Neutrophil (primary cell): ENCODE measurements around the gene SLC6A12.

Experiments
- H3K27ac ChIP-seq: fragments of 200-600 bp; sonication (generic); 2 replicates; pipeline ENCODE4 v1.5.1; 2016; ENCODE audit warnings: mild to moderate bottlenecking, moderate library complexity
- H3K27me3 ChIP-seq: fragments of 200-600 bp; sonication (generic); 2 replicates; pipeline ENCODE4 v1.6.0; 2016; ENCODE audit warnings: mild to moderate bottlenecking
- H3K36me3 ChIP-seq: fragments of 200-600 bp; sonication (generic); 2 replicates; pipeline ENCODE4 v1.5.1; 2017
- H3K4me1 ChIP-seq, 2 experiments: fragments of 200-600 bp in 1 of 2; sonication (generic) in 1 of 2; 1 replicate in 1 of 2; 2 replicates in 1 of 2; pipeline versions ENCODE4 v1.5.1 to v1.6.1; 2013 to 2016; ENCODE audit warnings: low read depth in 1 of 2, low read length in 1 of 2, mild to moderate bottlenecking in 1 of 2, moderate library complexity in 1 of 2; ENCODE audit not compliant: control insufficient read depth in 1 of 2, insufficient read depth in 1 of 2
- H3K4me3 ChIP-seq, 2 experiments: fragments of 200-600 bp in 1 of 2; sonication (generic) in 1 of 2; 1 replicate in 1 of 2; 2 replicates in 1 of 2; pipeline ENCODE4 v1.5.1; 2013 to 2016; ENCODE audit warnings: low read depth in 1 of 2, low read length in 1 of 2, mild to moderate bottlenecking in 1 of 2, moderate library complexity in 1 of 2
- H3K9me3 ChIP-seq: fragments of 200-600 bp; sonication (generic); 2 replicates; pipeline ENCODE4 v1.5.1; 2016
- TF ChIP-seq, protein P1 (sequence below): fragments of 200-600 bp; sonication (generic); IDR thresholded peaks from 2 replicates; pipeline ENCODE4 v1.5.1; 2016; ENCODE audit warnings: antibody characterized with exemption

The SLC6A12 gene

DNA sequence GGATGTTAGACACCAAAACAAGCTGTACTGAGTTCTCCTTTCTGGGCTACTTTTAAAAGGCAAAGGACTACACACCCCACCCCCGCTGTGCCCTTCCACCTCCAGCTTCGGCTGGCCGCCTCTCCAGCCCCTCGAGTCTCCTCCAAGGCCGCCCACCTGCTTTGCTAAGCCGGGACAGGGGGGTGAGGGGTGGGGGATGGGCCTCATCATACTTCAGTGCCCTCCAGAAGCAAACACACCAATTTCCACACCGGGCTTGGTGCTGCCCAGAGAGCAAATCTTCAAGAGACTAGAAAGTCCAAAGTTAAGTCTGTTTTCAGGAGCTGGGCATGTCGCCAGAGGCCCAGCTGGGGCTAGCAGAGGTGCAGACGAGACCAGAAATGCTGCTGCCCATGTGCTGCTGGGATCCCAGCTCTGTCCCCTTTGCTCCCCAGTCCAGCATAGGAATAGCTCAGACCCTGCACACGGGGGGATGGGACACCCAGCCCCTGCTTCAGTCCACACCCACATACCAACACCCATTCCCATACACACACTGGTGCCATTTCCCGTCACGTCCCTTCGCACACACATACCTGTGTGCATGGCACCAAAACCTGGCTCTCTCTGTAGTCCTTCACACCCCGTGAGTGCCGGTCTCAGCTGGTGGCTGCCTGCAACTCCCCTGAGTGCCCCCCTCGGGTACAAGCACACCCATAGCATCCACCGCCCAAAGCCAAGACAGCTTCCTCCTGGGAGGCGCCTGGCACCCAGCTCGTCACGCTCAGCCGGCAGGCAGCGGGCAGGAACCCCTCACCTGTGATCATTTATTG is 1.0 kb downstream of the SLC6A12 start:
- Histone ChIP-seq H3K36me3 (no peaks in the 10 kb centered on the region), H3K27me3 (peaks cover 31% of the 10 kb centered on the region), H3K4me3 (peak overlapping the region; percentile 29 to 43), H3K9me3 (no peaks in the 10 kb centered on the region), H3K27ac (peak overlapping the region; percentile 80), H3K4me1 (peaks cover 9 to 38% of the 10 kb centered on the region in 2 experiments)
- TF ChIP-seq, protein P1, sequence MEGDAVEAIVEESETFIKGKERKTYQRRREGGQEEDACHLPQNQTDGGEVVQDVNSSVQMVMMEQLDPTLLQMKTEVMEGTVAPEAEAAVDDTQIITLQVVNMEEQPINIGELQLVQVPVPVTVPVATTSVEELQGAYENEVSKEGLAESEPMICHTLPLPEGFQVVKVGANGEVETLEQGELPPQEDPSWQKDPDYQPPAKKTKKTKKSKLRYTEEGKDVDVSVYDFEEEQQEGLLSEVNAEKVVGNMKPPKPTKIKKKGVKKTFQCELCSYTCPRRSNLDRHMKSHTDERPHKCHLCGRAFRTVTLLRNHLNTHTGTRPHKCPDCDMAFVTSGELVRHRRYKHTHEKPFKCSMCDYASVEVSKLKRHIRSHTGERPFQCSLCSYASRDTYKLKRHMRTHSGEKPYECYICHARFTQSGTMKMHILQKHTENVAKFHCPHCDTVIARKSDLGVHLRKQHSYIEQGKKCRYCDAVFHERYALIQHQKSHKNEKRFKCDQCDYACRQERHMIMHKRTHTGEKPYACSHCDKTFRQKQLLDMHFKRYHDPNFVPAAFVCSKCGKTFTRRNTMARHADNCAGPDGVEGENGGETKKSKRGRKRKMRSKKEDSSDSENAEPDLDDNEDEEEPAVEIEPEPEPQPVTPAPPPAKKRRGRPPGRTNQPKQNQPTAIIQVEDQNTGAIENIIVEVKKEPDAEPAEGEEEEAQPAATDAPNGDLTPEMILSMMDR, result no peak

DNA sequence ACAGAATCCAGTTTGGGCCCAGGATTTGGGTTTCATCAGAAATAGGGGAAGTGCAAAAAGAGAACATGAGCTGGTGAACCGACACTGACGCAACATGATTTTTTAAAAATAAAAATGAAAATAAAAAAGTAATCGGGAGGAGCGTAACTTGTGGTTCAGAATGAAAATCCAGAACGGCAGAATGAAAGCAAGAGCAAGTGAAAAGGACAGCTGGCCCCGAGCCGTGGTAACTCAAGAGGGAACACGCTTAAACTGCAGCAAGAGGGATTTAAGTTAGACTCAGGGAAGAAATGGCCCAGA is 1.6 kb downstream of the SLC6A12 start:
- no peaks in the 10 kb centered on the region for H3K36me3 ChIP-seq
- H3K4me3 ChIP-seq, result peak overlapping the region; percentile 29 to 43
- H3K4me1 ChIP-seq, result peaks cover 9 to 38% of the 10 kb centered on the region in 2 experiments
- no peaks in the 10 kb centered on the region for H3K9me3 ChIP-seq
- TF ChIP-seq, protein P1, result no peak
- H3K27ac ChIP-seq, result peak overlapping the region; percentile 80
- peaks cover 31% of the 10 kb centered on the region for H3K27me3 ChIP-seq

DNA sequence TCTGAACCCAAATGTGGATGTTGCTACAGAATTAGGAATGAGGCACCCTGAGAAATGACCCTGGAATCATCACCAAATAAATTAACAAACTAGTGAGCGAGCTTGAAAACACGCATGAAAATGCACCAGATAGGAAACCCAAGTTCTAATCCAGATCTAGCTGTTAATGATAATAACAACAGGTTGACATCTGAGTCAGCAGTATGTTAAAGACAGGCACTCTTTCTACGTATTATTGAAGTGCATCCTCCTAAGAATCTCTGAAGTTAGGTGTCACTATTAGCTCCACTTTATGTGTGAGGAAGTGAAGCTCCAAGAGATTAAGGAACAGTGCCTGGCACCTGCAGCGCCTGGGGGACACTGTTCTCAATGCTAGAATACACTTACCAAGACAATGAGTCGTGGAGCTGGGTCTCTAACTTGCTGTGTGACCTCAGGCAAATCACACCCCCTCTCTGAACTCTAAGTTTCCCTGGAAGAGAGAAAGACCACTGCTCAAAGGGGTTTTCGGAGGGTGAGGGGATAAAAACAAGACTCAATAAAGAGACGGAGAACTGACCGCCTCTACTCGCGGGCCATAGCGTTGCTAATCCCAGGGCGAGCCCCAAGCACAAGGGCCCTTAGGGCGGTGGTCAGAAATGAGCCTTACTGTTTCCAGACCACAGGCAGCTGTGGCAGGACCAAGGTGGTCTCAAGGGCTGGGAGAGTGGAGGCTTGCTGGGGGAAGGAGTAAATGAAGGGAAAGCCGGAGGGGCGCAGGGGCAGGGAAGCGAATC is 2.1 kb downstream of the SLC6A12 start:
- peak overlapping the region; percentile 80 for H3K27ac ChIP-seq
- peak overlapping the region in 1 of 2 experiments; percentile 43 for H3K4me3 ChIP-seq
- no peaks in the 10 kb centered on the region for H3K9me3 ChIP-seq
- no peaks in the 10 kb centered on the region for H3K36me3 ChIP-seq
- peaks cover 9 to 38% of the 10 kb centered on the region in 2 experiments for H3K4me1 ChIP-seq
- H3K27me3 ChIP-seq, result peaks cover 34% of the 10 kb centered on the region
- TF ChIP-seq, protein P1, result no peak

DNA sequence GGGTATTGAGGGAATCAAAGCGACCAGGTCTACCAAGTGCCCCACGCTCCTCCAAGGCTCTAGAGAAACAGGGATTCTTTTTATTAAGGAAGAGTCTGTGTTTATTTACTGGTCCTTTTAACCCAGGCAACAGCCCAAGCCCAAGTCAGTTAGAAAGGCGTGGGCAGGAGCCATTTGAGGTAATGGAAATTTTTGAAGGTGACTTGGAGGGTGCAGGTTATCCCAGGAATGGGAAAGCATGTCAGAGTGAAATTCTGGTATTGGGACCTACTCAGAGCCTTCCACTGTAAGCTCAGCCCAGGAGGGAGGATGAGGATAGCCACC is 2.9 kb downstream of the SLC6A12 start:
- Histone ChIP-seq H3K4me1 (peaks cover 9 to 38% of the 10 kb centered on the region in 2 experiments), H3K36me3 (no peaks in the 10 kb centered on the region), H3K4me3 (no peak overlapping the region), H3K27me3 (peaks cover 42% of the 10 kb centered on the region), H3K27ac (no peak overlapping the region), H3K9me3 (no peaks in the 10 kb centered on the region)
- TF ChIP-seq, protein P1, result no peak

DNA sequence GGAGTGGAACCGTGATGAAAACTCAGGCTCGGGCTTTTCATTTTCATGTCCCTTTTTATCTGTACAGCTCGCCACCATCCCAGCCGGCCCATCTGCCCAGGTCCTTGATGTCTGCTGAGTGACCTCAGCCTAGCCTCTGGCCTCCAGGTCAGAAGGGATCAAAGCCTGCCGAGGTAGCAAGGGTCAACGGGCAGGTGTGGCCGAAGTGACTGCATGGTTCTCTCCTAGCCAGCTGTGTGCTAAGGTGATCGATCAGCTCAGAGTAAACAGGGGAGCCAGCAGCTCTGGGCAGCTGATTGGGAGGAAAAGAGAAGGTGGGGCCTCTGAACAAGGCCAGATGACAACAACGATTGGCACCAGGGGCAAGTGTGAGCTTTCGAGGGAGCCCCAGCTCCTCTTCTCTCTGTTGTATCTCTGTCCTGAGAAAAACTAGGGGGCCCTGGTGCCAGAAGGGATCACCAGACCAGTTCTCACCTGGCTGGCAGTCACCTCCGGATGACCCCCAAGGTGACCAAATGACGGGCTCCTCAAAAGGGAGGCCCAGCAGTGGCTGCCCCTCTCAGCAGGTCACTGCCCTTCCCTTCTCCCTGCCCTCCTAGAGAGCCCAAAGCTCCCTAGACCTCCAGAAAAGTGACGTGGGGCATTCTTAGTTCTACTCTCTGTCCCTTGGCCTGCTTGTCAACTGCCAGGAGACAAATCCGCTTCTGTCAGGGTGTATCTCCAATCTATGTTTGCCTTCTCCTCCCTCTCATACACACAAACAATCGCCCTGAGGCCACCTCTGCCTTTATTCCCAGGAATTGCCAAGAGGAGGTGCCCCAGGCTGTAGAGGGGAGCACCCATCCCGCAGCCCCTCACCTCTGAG is 3.4 kb downstream of the SLC6A12 start:
- H3K27me3 ChIP-seq, result peaks cover 46% of the 10 kb centered on the region
- H3K4me3 ChIP-seq, result no peak overlapping the region
- peaks cover 9 to 38% of the 10 kb centered on the region in 2 experiments for H3K4me1 ChIP-seq
- no peaks in the 10 kb centered on the region for H3K36me3 ChIP-seq
- no peaks in the 10 kb centered on the region for H3K9me3 ChIP-seq
- H3K27ac ChIP-seq, result no peak overlapping the region
- TF ChIP-seq, protein P1, result no peak
